GM21786 (cell line): ENCODE data around the gene WIPF1.
"Not testable (repeated sequence)": the region's sequence is repeated elsewhere in the genome, so short reads cannot be mapped to it uniquely, and the experiment has no call there.

Experiments used
- ATAC-seq: cut with Tn5 transposase; IDR thresholded peaks from one replicate; pipeline ENCODE4 v1.9.1; 2021; ENCODE audit not compliant: unreplicated experiment

Gene WIPF1

GRCh38 chr2:174575124-174575776 lies 22.4 kb downstream of the WIPF1 start:
- no peak for ATAC-seq

GRCh38 chr2:174574657-174575056 lies 22.9 kb downstream of the WIPF1 start:
- ATAC-seq, result no peak

GRCh38 chr2:174573621-174574081 lies 24.0 kb downstream of the WIPF1 start:
- no peak for ATAC-seq

GRCh38 chr2:174572556-174572955 lies 25.0 kb downstream of the WIPF1 start:
- no peak for ATAC-seq

GRCh38 chr2:174571669-174572323 lies 25.8 kb downstream of the WIPF1 start:
- ATAC-seq, result no peak

GRCh38 chr2:174570318-174570958 lies 27.2 kb downstream of the WIPF1 start:
- no peak for ATAC-seq

- no peak for ATAC-seq
Measured at GRCh38 chr2:174569678-174570077, 27.9 kb downstream of the WIPF1 start.

GRCh38 chr2:174568425-174568824 lies 29.2 kb downstream of the WIPF1 start:
- no peak for ATAC-seq

GRCh38 chr2:174566871-174567270 lies 30.7 kb downstream of the WIPF1 start:
- ATAC-seq, result no peak

- no peak for ATAC-seq
Measured at GRCh38 chr2:174563530-174564282, 33.9 kb downstream of the WIPF1 start.

GRCh38 chr2:174561972-174562370 lies 35.6 kb downstream of the WIPF1 start:
- ATAC-seq, result no peak

GRCh38 chr2:174561283-174561971 lies 36.2 kb downstream of the WIPF1 start:
- no peak for ATAC-seq

- no peak for ATAC-seq
Measured at GRCh38 chr2:174560737-174561136, 36.9 kb downstream of the WIPF1 start.

GRCh38 chr2:174555998-174556397 lies 41.6 kb downstream of the WIPF1 start:
- ATAC-seq, result no peak

- ATAC-seq, result no peak
Measured at GRCh38 chr2:174554529-174555150, 43.0 kb downstream of the WIPF1 start.

GRCh38 chr2:174553811-174554493 lies 43.7 kb downstream of the WIPF1 start:
- peak; percentile 68 for ATAC-seq

GRCh38 chr2:174552880-174553279 lies 44.7 kb downstream of the WIPF1 start:
- ATAC-seq, result no peak

GRCh38 chr2:174551697-174552096 lies 45.9 kb downstream of the WIPF1 start:
- ATAC-seq, result no peak

- not testable (repeated sequence) for ATAC-seq
Measured at GRCh38 chr2:174548646-174549045, 49.0 kb downstream of the WIPF1 start.

- not testable (repeated sequence) for ATAC-seq
Measured at GRCh38 chr2:174548021-174548420, 49.6 kb downstream of the WIPF1 start.
